ES-I3 (cell line): ENCODE results near the gene ATP6V0A1.
"Not testable (repeated sequence)": the region's sequence is repeated elsewhere in the genome, so short reads cannot be mapped to it uniquely, and the experiment has no call there.

Experiments
- H3K36me3 ChIP-seq: 2 replicates; pipeline ENCODE4 v1.6.1; 2013; ENCODE audit warnings: mild to moderate bottlenecking, low read length, control low read depth, moderate library complexity; ENCODE audit not compliant: insufficient read depth
- H3K4me1 ChIP-seq: 2 replicates; pipeline ENCODE4 v1.6.1; 2013; ENCODE audit warnings: mild to moderate bottlenecking, control low read depth, low read length; ENCODE audit not compliant: insufficient read depth
- H3K9ac ChIP-seq: 2 replicates; pipeline ENCODE4 v1.6.1; 2013; ENCODE audit warnings: low read depth, mild to moderate bottlenecking, low read length, moderate library complexity
- H3K9me3 ChIP-seq: 2 replicates; pipeline ENCODE4 v1.6.1; 2013; ENCODE audit warnings: mild to moderate bottlenecking, low read length, moderate library complexity; ENCODE audit not compliant: control insufficient read depth, insufficient read depth

ATP6V0A1 gene

GRCh38 chr17:42525221-42525620, 66.5 kb downstream of the ATP6V0A1 start:
- Histone ChIP-seq H3K9ac (no peak overlapping the region), H3K36me3 (no peaks in the 10 kb centered on the region), H3K9me3 (no peaks in the 10 kb centered on the region), H3K4me1 (peaks cover 14% of the 10 kb centered on the region; the same call in 1 of the 2 replicates)

- Histone ChIP-seq H3K9ac (no peak overlapping the region), H3K4me1 (peaks cover 8% of the 10 kb centered on the region; the same call in 1 of the 2 replicates), H3K36me3 (no peaks in the 10 kb centered on the region), H3K9me3 (no peaks in the 10 kb centered on the region)
These were observed 67.4 kb downstream of the ATP6V0A1 start for GRCh38 chr17:42526031-42526444.

- Histone ChIP-seq H3K4me1 (peaks cover 8% of the 10 kb centered on the region; the same call in 1 of the 2 replicates), H3K36me3 (no peaks in the 10 kb centered on the region), H3K9me3 (no peaks in the 10 kb centered on the region), H3K9ac (no peak overlapping the region)
These were observed 69.3 kb downstream of the ATP6V0A1 start for GRCh38 chr17:42527932-42528331.

GRCh38 chr17:42529061-42529460, 70.4 kb downstream of the ATP6V0A1 start:
- Histone ChIP-seq H3K36me3 (no peaks in the 10 kb centered on the region), H3K4me1 (peaks cover 8% of the 10 kb centered on the region; the same call in 1 of the 2 replicates), H3K9me3 (no peaks in the 10 kb centered on the region), H3K9ac (no peak overlapping the region)

GRCh38 chr17:42530952-42531454, 72.3 kb downstream of the ATP6V0A1 start:
- no peaks in the 10 kb centered on the region for H3K36me3 ChIP-seq
- peaks cover 18% of the 10 kb centered on the region for H3K4me1 ChIP-seq
- no peaks in the 10 kb centered on the region for H3K9me3 ChIP-seq
- no peak overlapping the region for H3K9ac ChIP-seq

GRCh38 chr17:42531455-42532354, 73.0 kb downstream of the ATP6V0A1 start:
- Histone ChIP-seq H3K9ac (peak overlapping the region; percentile 60; the same call in 1 of the 2 replicates), H3K9me3 (no peaks in the 10 kb centered on the region), H3K4me1 (peaks cover 18% of the 10 kb centered on the region), H3K36me3 (no peaks in the 10 kb centered on the region)

GRCh38 chr17:42535155-42536047, 76.7 kb downstream of the ATP6V0A1 start:
- Histone ChIP-seq H3K4me1 (peaks cover 11% of the 10 kb centered on the region), H3K9me3 (no peaks in the 10 kb centered on the region), H3K36me3 (no peaks in the 10 kb centered on the region), H3K9ac (peak overlapping the region; percentile 53)

- H3K36me3 ChIP-seq = no peaks in the 10 kb centered on the region
- peaks cover 12% of the 10 kb centered on the region for H3K4me1 ChIP-seq
- peak within 1 kb of the TSS; percentile 53 for H3K9ac ChIP-seq
- H3K9me3 ChIP-seq = no peaks in the 10 kb centered on the region
These were observed 77.3 kb downstream of the ATP6V0A1 start, which contains the start of gene NAGLU for GRCh38 chr17:42536048-42536371. Gene NAGLU (plus strand): TSS chr17:42536241. CDS start chr17:42536273, 32 bp downstream.

GRCh38 chr17:42536372-42537155, 77.9 kb downstream of the ATP6V0A1 start:
- Histone ChIP-seq H3K36me3 (no peaks in the 10 kb centered on the region), H3K4me1 (peaks cover 15% of the 10 kb centered on the region), H3K9ac (peak overlapping the region; percentile 53; the same call in 1 of the 2 replicates), H3K9me3 (no peaks in the 10 kb centered on the region)

GRCh38 chr17:42537156-42537805, 78.6 kb downstream of the ATP6V0A1 start:
- H3K36me3 ChIP-seq = no peaks in the 10 kb centered on the region
- H3K9ac ChIP-seq = peak overlapping the region; percentile 53; the same call in 1 of the 2 replicates
- H3K4me1 ChIP-seq = peaks cover 15% of the 10 kb centered on the region
- no peaks in the 10 kb centered on the region for H3K9me3 ChIP-seq

- no peaks in the 10 kb centered on the region for H3K9me3 ChIP-seq
- no peaks in the 10 kb centered on the region for H3K36me3 ChIP-seq
- no peak overlapping the region for H3K9ac ChIP-seq
- H3K4me1 ChIP-seq = peaks cover 15% of the 10 kb centered on the region
These were observed 79.3 kb downstream of the ATP6V0A1 start for GRCh38 chr17:42537826-42538451.

GRCh38 chr17:42538482-42538881, 79.8 kb downstream of the ATP6V0A1 start:
- H3K36me3 ChIP-seq = no peaks in the 10 kb centered on the region
- H3K9me3 ChIP-seq = no peaks in the 10 kb centered on the region
- no peak overlapping the region for H3K9ac ChIP-seq
- peaks cover 15% of the 10 kb centered on the region for H3K4me1 ChIP-seq

GRCh38 chr17:42540558-42540957, 81.9 kb downstream of the ATP6V0A1 start:
- H3K9me3 ChIP-seq, H3K36me3 ChIP-seq, H3K4me1 ChIP-seq, H3K9ac ChIP-seq: not testable (repeated sequence)
